ENCODE results near the gene TAF15. TPM values are rescaled to one million over a fixed set of nuclear protein-coding genes. Genes with fewer than 3 reads are reported as not detected.

The TAF15 gene
- total RNA-seq, 6 experiments from 2014 or later, result 41.3 to 75.8 (median 65.4) TPM

- no peak overlapping the region for H3K27ac ChIP-seq
- DNase-seq, result no peak
- no peaks in the 10 kb centered on the region for H3K27me3 ChIP-seq
- H3K4me3 ChIP-seq, result no peak overlapping the region
- WGBS (ENCODE audit: insufficient coverage, low coverage, low lambda C conversion rate, missing lambda C conversion rate), result 100% methylated on average over 1 of the region's 5 CpGs
- TF ChIP-seq POLR2A (IDR thresholded peaks at IDR 0.05) (no peak), CTCF (IDR thresholded peaks at IDR 0.05) (no peak)
- no peaks in the 10 kb centered on the region for H3K36me3 ChIP-seq
- intact Hi-C loops (cut with DNase I), result no loop called here
- H3K4me1 ChIP-seq, result peaks cover 0 to 38% (median 12%) of the 10 kb centered on the region in 4 donors
- ATAC-seq, result no peak
- H3K9me3 ChIP-seq, result no peaks in the 10 kb centered on the region
Observed at GRCh38 chr17:35812456-35812855, 3.2 kb downstream of the TAF15 start.

GRCh38 chr17:35816723-35817122 is 7.4 kb downstream of the TAF15 start:
- Histone ChIP-seq H3K9me3 (no peaks in the 10 kb centered on the region), H3K27ac (no peak overlapping the region), H3K4me1 (peaks cover 0 to 25% (median 7%) of the 10 kb centered on the region in 4 donors), H3K4me3 (no peak overlapping the region), H3K27me3 (no peaks in the 10 kb centered on the region), H3K36me3 (peaks cover 0 to 30% (median 9%) of the 10 kb centered on the region in 4 donors)
- intact Hi-C loops (cut with DNase I), result no loop called here
- WGBS (ENCODE audit: insufficient coverage, low coverage, low lambda C conversion rate, missing lambda C conversion rate), result 57% methylated on average over 1 of the region's 5 CpGs
- ATAC-seq, result peak in 2 of 4 donors; percentile 23 to 30
- no peak for DNase-seq
- no peak for TF ChIP-seq POLR2A (IDR thresholded peaks at IDR 0.05)
- no peak for TF ChIP-seq CTCF (IDR thresholded peaks at IDR 0.05)

- WGBS (ENCODE audit: insufficient coverage, low coverage, low lambda C conversion rate, missing lambda C conversion rate), result 35% methylated on average over 1 of the region's 1 CpG
- H3K4me1 ChIP-seq, result peaks cover 0 to 25% (median 6%) of the 10 kb centered on the region in 4 donors
- intact Hi-C loops (cut with DNase I), result no loop called here
- no peak overlapping the region for H3K27ac ChIP-seq
- no peak for ATAC-seq
- no peak overlapping the region for H3K4me3 ChIP-seq
- no peaks in the 10 kb centered on the region for H3K27me3 ChIP-seq
- TF ChIP-seq CTCF (IDR thresholded peaks at IDR 0.05) (no peak), POLR2A (IDR thresholded peaks at IDR 0.05) (no peak)
- peaks cover 0 to 32% (median 11%) of the 10 kb centered on the region in 4 donors for H3K36me3 ChIP-seq
- no peaks in the 10 kb centered on the region for H3K9me3 ChIP-seq
- DNase-seq, result no peak
Observed at GRCh38 chr17:35817196-35817595, 7.9 kb downstream of the TAF15 start.

GRCh38 chr17:35819455-35819854 is 10.2 kb downstream of the TAF15 start:
- Histone ChIP-seq H3K4me1 (peaks cover 0 to 25% (median 6%) of the 10 kb centered on the region in 4 donors), H3K27ac (no peak overlapping the region), H3K9me3 (no peaks in the 10 kb centered on the region), H3K36me3 (peaks cover 7 to 53% (median 21%) of the 10 kb centered on the region in 4 donors), H3K4me3 (no peak overlapping the region), H3K27me3 (no peaks in the 10 kb centered on the region)
- DNase-seq (no peak), ATAC-seq (no peak)
- intact Hi-C loops (cut with DNase I), result no loop called here
- TF ChIP-seq POLR2A (IDR thresholded peaks at IDR 0.05) (no peak), CTCF (IDR thresholded peaks at IDR 0.05) (no peak)
- WGBS (ENCODE audit: insufficient coverage, low coverage, low lambda C conversion rate, missing lambda C conversion rate), result 80% methylated on average over 1 of the region's 1 CpG

DNA sequence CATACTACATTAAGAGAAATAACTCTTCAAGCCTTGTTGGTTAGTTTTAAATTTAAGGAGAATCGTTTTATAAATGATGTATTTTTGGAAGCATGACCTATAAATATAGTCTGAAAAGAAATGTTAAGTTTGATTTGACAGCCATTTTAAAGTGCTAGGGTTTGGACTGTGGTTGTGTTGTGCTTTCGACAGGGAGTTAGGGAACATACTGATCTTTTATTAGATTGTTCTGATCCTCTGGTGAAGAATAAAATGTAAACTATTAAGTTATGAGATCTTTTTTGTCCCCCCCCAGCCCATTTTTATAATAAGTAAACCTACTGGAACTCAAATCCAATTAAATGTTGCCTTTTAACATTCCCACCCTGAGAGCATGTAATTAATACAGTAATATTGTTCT is 12.0 kb downstream of the TAF15 start:
- intact Hi-C loops (cut with DNase I), result no loop called here
- H3K36me3 ChIP-seq, result peaks cover 8 to 69% (median 24%) of the 10 kb centered on the region in 4 donors
- no peak for TF ChIP-seq CTCF (IDR thresholded peaks at IDR 0.05)
- no peak for TF ChIP-seq POLR2A (IDR thresholded peaks at IDR 0.05)

More for the DNA sequence above, 12.0 kb downstream of the TAF15 start:
- DNase-seq, result no peak
- Histone ChIP-seq H3K4me1 (peaks cover 0 to 14% (median 6%) of the 10 kb centered on the region in 4 donors), H3K27me3 (no peaks in the 10 kb centered on the region), H3K4me3 (no peak overlapping the region), H3K9me3 (no peaks in the 10 kb centered on the region), H3K27ac (no peak overlapping the region)
- WGBS (ENCODE audit: insufficient coverage, low coverage, low lambda C conversion rate, missing lambda C conversion rate), result 90% methylated on average over 2 of the region's 2 CpGs
- no peak for ATAC-seq

Data from right lobe of liver (tissue), 6 donors.